Stimulated activated memory B cell treated with anti-CD40 and anti-IgM and Interleukin-4, amounts not matched to agents 10 μg/mL and 1 μg/mL and 100 μg/mL, for 72 hours (primary cell): ENCODE measurements around the gene TRNAU1AP.
A peak's percentile ranks its signal among the peaks of the same experiment; 100 is the strongest.
"Not testable (repeated sequence)": the region's sequence is repeated elsewhere in the genome, so short reads cannot be mapped to it uniquely, and the experiment has no call there.

ENCODE experiments used
- ATAC-seq: fragments of 150-1000 bp; cut with Tn5 transposase; 2 replicates; pipeline ENCODE4 v1.10.0; 2021
- H3K27ac Mint-ChIP-seq: one replicate; pipeline ENCODE4 v1.8.0; 2022; ENCODE audit warnings: mild to moderate bottlenecking, mixed read lengths
- H3K27me3 Mint-ChIP-seq: one replicate; pipeline ENCODE4 v1.8.0; 2022; ENCODE audit warnings: mixed read lengths
- H3K36me3 Mint-ChIP-seq: one replicate; pipeline ENCODE4 v1.8.0; 2022; ENCODE audit warnings: mixed read lengths
- H3K4me1 Mint-ChIP-seq: one replicate; pipeline ENCODE4 v1.8.0; 2022; ENCODE audit warnings: mixed read lengths
- H3K4me3 Mint-ChIP-seq: one replicate; pipeline ENCODE4 v1.8.0; 2022; ENCODE audit warnings: mild to moderate bottlenecking, moderate library complexity, mixed read lengths
- H3K9me3 Mint-ChIP-seq: one replicate; pipeline ENCODE4 v1.8.0; 2022; ENCODE audit warnings: mixed read lengths

The TRNAU1AP gene

GRCh38 chr1:28552758-28553663 is at the start of gene TRNAU1AP:
TSS of gene TRNAU1AP (plus strand) at chr1:28553085. CDS start at chr1:28553111, 26 bp downstream.
- peaks cover 23% of the 10 kb centered on the region for H3K36me3 Mint-ChIP-seq

DNA sequence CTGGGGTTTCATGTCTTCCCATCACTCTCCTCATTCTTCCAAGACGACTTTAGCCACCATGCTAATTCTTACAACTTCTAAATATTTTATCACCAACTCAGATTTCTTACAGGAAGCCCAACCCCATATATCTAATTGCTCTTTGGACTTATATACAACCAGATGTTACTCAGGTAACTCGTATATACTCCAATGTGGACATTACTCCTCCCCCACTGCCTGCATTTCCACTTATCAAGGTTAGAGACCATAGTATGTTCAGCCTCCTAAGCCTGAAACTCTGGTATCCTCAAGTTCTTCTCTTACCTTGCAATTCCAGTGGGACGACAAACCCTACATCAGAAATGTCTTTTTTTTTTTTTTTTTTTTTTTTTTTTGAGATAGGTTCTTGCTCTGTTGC is 49.8 kb upstream of the TRNAU1AP start:
- no peak overlapping the region for H3K27ac Mint-ChIP-seq
- H3K27me3 Mint-ChIP-seq: no peaks in the 10 kb centered on the region
- no peak for ATAC-seq
- H3K4me3 Mint-ChIP-seq: no peak overlapping the region
- no peaks in the 10 kb centered on the region for H3K9me3 Mint-ChIP-seq
- peaks cover 31% of the 10 kb centered on the region for H3K36me3 Mint-ChIP-seq
- peaks cover 7% of the 10 kb centered on the region for H3K4me1 Mint-ChIP-seq

More at GRCh38 chr1:28552758-28553663, at the start of gene TRNAU1AP:
- no peaks in the 10 kb centered on the region for H3K27me3 Mint-ChIP-seq
- H3K4me3 Mint-ChIP-seq: peak within 1 kb of the TSS; percentile 93
- H3K27ac Mint-ChIP-seq: peak within 1 kb of the TSS; percentile 88
- H3K9me3 Mint-ChIP-seq: no peaks in the 10 kb centered on the region
- ATAC-seq: peak; percentile 98
- peaks cover 9% of the 10 kb centered on the region for H3K4me1 Mint-ChIP-seq

- ATAC-seq: peak; percentile 95
- Mint-ChIP-seq H3K36me3 (peaks cover 52% of the 10 kb centered on the region), H3K4me3 (peak within 1 kb of the TSS; percentile 95), H3K27me3 (no peaks in the 10 kb centered on the region), H3K27ac (peak within 1 kb of the TSS; percentile 99), H3K4me1 (peaks cover 30% of the 10 kb centered on the region), H3K9me3 (no peaks in the 10 kb centered on the region)
Measured at GRCh38 chr1:28505406-28506187, 47.3 kb upstream of the TRNAU1AP start, which contains the start of gene RCC1. TSS of gene RCC1 (plus strand) at chr1:28506043. CDS start at chr1:28529867, 23,824 bp downstream.

DNA sequence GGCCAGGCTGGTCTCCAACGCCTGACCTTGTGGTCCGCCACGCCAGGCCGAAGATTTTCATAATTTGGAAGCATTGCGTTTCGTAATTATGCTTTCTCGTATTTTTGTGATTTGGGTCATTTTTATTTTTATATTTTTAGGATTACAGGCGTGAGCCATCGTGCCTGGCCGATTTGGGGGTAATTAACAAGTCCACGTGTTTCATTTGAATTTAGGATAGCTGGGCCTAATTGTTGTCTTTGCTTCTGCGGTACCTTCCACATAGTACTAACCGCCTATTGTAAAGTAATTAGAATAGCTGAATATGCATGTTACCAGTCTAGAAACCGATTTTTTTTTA is 46.0 kb upstream of the TRNAU1AP start:
- H3K27me3 Mint-ChIP-seq: no peaks in the 10 kb centered on the region

GRCh38 chr1:28507247-28507645 is 45.6 kb upstream of the TRNAU1AP start:
- no peaks in the 10 kb centered on the region for H3K27me3 Mint-ChIP-seq
- no peaks in the 10 kb centered on the region for H3K9me3 Mint-ChIP-seq
- H3K27ac Mint-ChIP-seq: peak overlapping the region; percentile 99
- H3K36me3 Mint-ChIP-seq: peaks cover 69% of the 10 kb centered on the region
- ATAC-seq: no peak
- peak overlapping the region; percentile 95 for H3K4me3 Mint-ChIP-seq
- peaks cover 41% of the 10 kb centered on the region for H3K4me1 Mint-ChIP-seq

More for the DNA sequence above, 46.0 kb upstream of the TRNAU1AP start:
- Mint-ChIP-seq H3K4me3 (peak overlapping the region; percentile 95), H3K36me3 (peaks cover 65% of the 10 kb centered on the region), H3K27ac (peak overlapping the region; percentile 99), H3K4me1 (peaks cover 37% of the 10 kb centered on the region), H3K9me3 (no peaks in the 10 kb centered on the region)
- no peak for ATAC-seq

GRCh38 chr1:28507646-28508434 is 45.0 kb upstream of the TRNAU1AP start:
- peaks cover 75% of the 10 kb centered on the region for H3K36me3 Mint-ChIP-seq
- H3K27ac Mint-ChIP-seq: peak overlapping the region; percentile 99
- peak overlapping the region; percentile 95 for H3K4me3 Mint-ChIP-seq
- H3K9me3 Mint-ChIP-seq: no peaks in the 10 kb centered on the region
- H3K27me3 Mint-ChIP-seq: no peaks in the 10 kb centered on the region
- no peak for ATAC-seq
- H3K4me1 Mint-ChIP-seq: peaks cover 47% of the 10 kb centered on the region

GRCh38 chr1:28508435-28508754 is 44.5 kb upstream of the TRNAU1AP start:
- Mint-ChIP-seq H3K9me3 (no peaks in the 10 kb centered on the region), H3K4me3 (peak overlapping the region; percentile 95), H3K36me3 (peaks cover 80% of the 10 kb centered on the region), H3K27me3 (no peaks in the 10 kb centered on the region), H3K4me1 (peaks cover 49% of the 10 kb centered on the region), H3K27ac (peak overlapping the region; percentile 99)
- ATAC-seq: no peak

GRCh38 chr1:28509705-28510272 is 43.1 kb upstream of the TRNAU1AP start:
- peaks cover 88% of the 10 kb centered on the region for H3K36me3 Mint-ChIP-seq

GRCh38 chr1:28510273-28510969 is 42.5 kb upstream of the TRNAU1AP start:
- Mint-ChIP-seq H3K36me3 (peaks cover 90% of the 10 kb centered on the region), H3K27ac (peak overlapping the region; percentile 99), H3K27me3 (no peaks in the 10 kb centered on the region), H3K4me3 (peak overlapping the region; percentile 95), H3K4me1 (peaks cover 47% of the 10 kb centered on the region), H3K9me3 (no peaks in the 10 kb centered on the region)
- ATAC-seq: no peak

More at GRCh38 chr1:28509705-28510272, 43.1 kb upstream of the TRNAU1AP start:
- H3K27ac Mint-ChIP-seq: peak overlapping the region; percentile 99
- no peak for ATAC-seq
- peaks cover 49% of the 10 kb centered on the region for H3K4me1 Mint-ChIP-seq
- peak overlapping the region; percentile 95 for H3K4me3 Mint-ChIP-seq
- H3K27me3 Mint-ChIP-seq: no peaks in the 10 kb centered on the region
- no peaks in the 10 kb centered on the region for H3K9me3 Mint-ChIP-seq

GRCh38 chr1:28510970-28511440 is 41.9 kb upstream of the TRNAU1AP start:
- H3K27ac Mint-ChIP-seq: peak overlapping the region; percentile 99
- ATAC-seq: no peak
- peaks cover 84% of the 10 kb centered on the region for H3K36me3 Mint-ChIP-seq

DNA sequence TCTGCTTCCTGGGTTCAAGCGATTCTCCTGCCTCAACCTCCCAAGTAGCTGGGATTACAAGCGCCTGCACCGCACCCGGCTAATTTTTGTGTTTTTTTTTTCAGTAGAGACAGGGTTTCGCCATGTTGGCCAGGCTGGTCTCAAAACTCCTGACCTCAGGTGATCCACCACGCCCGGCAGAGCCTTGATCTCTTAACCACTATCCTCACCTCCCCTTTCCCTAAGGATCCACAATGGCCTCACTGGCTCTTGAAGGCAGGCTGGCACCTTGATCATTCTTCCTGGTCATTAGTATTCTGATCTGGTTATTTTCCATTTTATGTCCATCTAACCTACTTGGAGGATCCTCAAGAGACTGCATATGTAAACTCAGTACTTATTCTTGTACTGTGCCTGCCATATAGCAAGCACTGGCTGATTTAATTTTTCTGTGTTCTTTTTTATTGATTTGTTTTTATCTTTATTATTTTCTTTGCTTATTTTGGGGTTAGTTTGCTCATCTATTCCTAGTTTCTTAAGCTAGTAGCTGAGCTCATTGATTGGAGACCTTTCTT is 40.8 kb upstream of the TRNAU1AP start:
- H3K9me3 Mint-ChIP-seq: no peaks in the 10 kb centered on the region
- no peak for ATAC-seq
- H3K27ac Mint-ChIP-seq: peak overlapping the region; percentile 99
- peak overlapping the region; percentile 52 for H3K4me3 Mint-ChIP-seq
- H3K36me3 Mint-ChIP-seq: peaks cover 73% of the 10 kb centered on the region
- H3K27me3 Mint-ChIP-seq: no peaks in the 10 kb centered on the region
- peaks cover 44% of the 10 kb centered on the region for H3K4me1 Mint-ChIP-seq

More at GRCh38 chr1:28510970-28511440, 41.9 kb upstream of the TRNAU1AP start:
- Mint-ChIP-seq H3K4me1 (peaks cover 42% of the 10 kb centered on the region), H3K27me3 (no peaks in the 10 kb centered on the region), H3K4me3 (peak overlapping the region; percentile 95), H3K9me3 (no peaks in the 10 kb centered on the region)

- H3K36me3 Mint-ChIP-seq: peaks cover 55% of the 10 kb centered on the region
Measured at GRCh38 chr1:28514445-28514933, 38.4 kb upstream of the TRNAU1AP start.

GRCh38 chr1:28516518-28516956 is 36.3 kb upstream of the TRNAU1AP start:
- Mint-ChIP-seq H3K4me3 (no peak overlapping the region), H3K4me1 (peaks cover 37% of the 10 kb centered on the region), H3K36me3 (peaks cover 36% of the 10 kb centered on the region), H3K27me3 (no peaks in the 10 kb centered on the region), H3K27ac (peak overlapping the region; percentile 76), H3K9me3 (no peaks in the 10 kb centered on the region)
- no peak for ATAC-seq

More at GRCh38 chr1:28514445-28514933, 38.4 kb upstream of the TRNAU1AP start:
- not testable (repeated sequence) for H3K9me3 Mint-ChIP-seq, H3K27me3 Mint-ChIP-seq, H3K4me3 Mint-ChIP-seq, ATAC-seq
- peaks cover 51% of the 10 kb centered on the region for H3K4me1 Mint-ChIP-seq
- peak overlapping the region; percentile 99 for H3K27ac Mint-ChIP-seq
